K562 (cell line): ENCODE data around the gene DCTN2. TPM values are rescaled to one million over a fixed set of nuclear protein-coding genes. Genes with fewer than 3 reads are reported as not detected.

Experiments
- BMI1 ChIP-seq: fragments of 150-350 bp; IDR thresholded peaks from 2 replicates; pipeline ENCODE4 v1.6.1; 2014; ENCODE audit warnings: low read length
- CCAR2 ChIP-seq: fragments of 200-400 bp; formaldehyde crosslinking; IDR thresholded peaks from 2 replicates; pipeline ENCODE4 v1.6.1; 2017; ENCODE audit warnings: mild to moderate bottlenecking, low read depth, low read length
- CHD7 ChIP-seq: fragments of 200-600 bp; sonication (generic); IDR thresholded peaks from one replicate; pipeline ENCODE4 v1.6.1; 2012; ENCODE audit warnings: mild to moderate bottlenecking, low read depth, low read length, inconsistent platforms
- CSDE1 ChIP-seq, 2 experiments: fragments of 450-650 bp; IDR thresholded peaks; 2 replicates each; pipeline ENCODE4 v1.6.1; 2016; ENCODE audit warnings: mild to moderate bottlenecking in 1 of 2
- HNRNPH1 ChIP-seq: fragments of 200-400 bp; formaldehyde crosslinking; optimal IDR thresholded peaks from 2 replicates; pipeline ENCODE3; 2017; ENCODE audit warnings: low read depth, mild to moderate bottlenecking, low read length, moderate library complexity
- IFI16 ChIP-seq: fragments of 250-450 bp; sonication (Bioruptor Pico); IDR thresholded peaks from 2 replicates; pipeline ENCODE4 v2.1.2; 2022; ENCODE audit warnings: mild to moderate bottlenecking, inconsistent platforms
- L3MBTL2 ChIP-seq: fragments of 450-650 bp; IDR thresholded peaks from 2 replicates; pipeline ENCODE4 v1.6.1; 2016; ENCODE audit warnings: mild to moderate bottlenecking, moderate library complexity
- MAFF ChIP-seq: IDR thresholded peaks from 2 replicates; pipeline ENCODE4 v1.6.1; 2012; ENCODE audit warnings: low read length, improper control_type of control experiment
- MAX ChIP-seq: sonication (generic); formaldehyde crosslinking; IDR thresholded peaks from 2 replicates; pipeline ENCODE4 v1.9.0; 2022; ENCODE audit warnings: mild to moderate bottlenecking, missing genetic modification reagents
- MEF2A ChIP-seq: IDR thresholded peaks from 2 replicates; pipeline ENCODE4 v1.6.1; 2011; ENCODE audit warnings: low read depth, mild to moderate bottlenecking, low read length, moderate library complexity; ENCODE audit not compliant: control insufficient read depth
- MTA1 ChIP-seq: fragments of 450-650 bp; IDR thresholded peaks from 2 replicates; pipeline ENCODE4 v1.6.1; 2017; ENCODE audit warnings: borderline replicate concordance
- MYC ChIP-seq, 2 experiments: fragments of 250-450 bp in 1 of 2; sonication (Bioruptor Pico) in 1 of 2; IDR thresholded peaks; 2 replicates each; pipeline versions ENCODE4 v1.5.1 to v1.6.1; 2012 to 2021; ENCODE audit warnings: low read depth in 2 of 2, borderline replicate concordance in 1 of 2, improper control_type of control experiment in 1 of 2, low read length in 1 of 2, mild to moderate bottlenecking in 1 of 2, moderate library complexity in 1 of 2
- RBM34 ChIP-seq: fragments of 200-400 bp; formaldehyde crosslinking; IDR thresholded peaks from 2 replicates; pipeline ENCODE4 v1.6.1; 2018; ENCODE audit warnings: low read length, borderline replicate concordance; ENCODE audit not compliant: insufficient read depth
- SIN3A ChIP-seq, 2 experiments: fragments of 150-350 bp in 1 of 2; IDR thresholded peaks; 2 replicates each; pipeline ENCODE4 v1.6.1; 2011 to 2016; ENCODE audit warnings: borderline replicate concordance in 2 of 2, low read depth in 2 of 2, low read length in 2 of 2, mild to moderate bottlenecking in 2 of 2, moderate library complexity in 2 of 2; ENCODE audit not compliant: control insufficient read depth in 1 of 2
- SLC30A9 ChIP-seq: fragments of 250-450 bp; sonication (Bioruptor Pico); IDR thresholded peaks from 2 replicates; pipeline ENCODE4 v1.8.0; 2022; ENCODE audit warnings: mild to moderate bottlenecking, moderate library complexity
- TCF7L2 ChIP-seq: fragments of 150-350 bp; IDR thresholded peaks from 2 replicates; pipeline ENCODE4 v1.6.1; 2016; ENCODE audit warnings: low read depth, mild to moderate bottlenecking, low read length, moderate library complexity
- ZNF134 ChIP-seq: fragments of 250-450 bp; sonication (Bioruptor Pico); conservative IDR thresholded peaks from 2 replicates; pipeline ENCODE4 v1.4.0; 2020
- ZNF165 ChIP-seq: fragments of 250-450 bp; sonication (Bioruptor Pico); IDR thresholded peaks from 2 replicates; pipeline ENCODE4 v1.4.0; 2020; ENCODE audit warnings: borderline replicate concordance
- ZNF282 ChIP-seq: sonication (generic); formaldehyde crosslinking; IDR thresholded peaks from 2 replicates; pipeline ENCODE4 v1.8.1; 2023; ENCODE audit warnings: missing genetic modification reagents
- polyA plus RNA-seq, 8 experiments: library from polyadenylated mRNA; depleted of rRNA in 4 of 8; stranded (reverse) in 5 of 8; unstranded in 3 of 8; fragments of >200 nt; fragmentation: Nextera tagmentation in 2 of 8; fragmentation: Illumina TruSeq in 1 of 8; extraction: Ambion mirVana in 2 of 8; extraction: Trizol in 1 of 8; gene quantifications; 2 replicates each; pipeline versions ENCODE4 v1.2.1 to v1.2.3, GENCODE V29; 2011 to 2014; ENCODE audit warnings: inconsistent platforms in 1 of 8, missing spikeins in 1 of 8
- total RNA-seq, 7 experiments: library from RNA; depleted of rRNA in 6 of 7; stranded (reverse); fragments of >200 nt in 6 of 7; fragmentation: Illumina TruSeq in 2 of 7; extraction: Trizol in 2 of 7; gene quantifications; 2 replicates each; pipeline versions ENCODE4 v1.2.1 to v1.2.3, GENCODE V29; 2011 to 2021; ENCODE audit warnings: low replicate concordance in 1 of 7

DCTN2 gene
- total and polyA plus RNA-seq, 9 of the 15 experiments (the other 6 are each of a cell fraction or from before 2014, with no cell fraction given), result 43.6 to 270 (median 125) TPM

GRCh38 chr12:57552306-57552651, 5.3 kb upstream of the DCTN2 start (continued):
- TF ChIP-seq CHD7 (no peak), MTA1 (peak; percentile 36; the same call in 1 of the 2 replicates), HNRNPH1 (no peak), MYC (IDR thresholded peaks at IDR 0.05; ENCODE audit: low read depth, low read length) (no peak), MYC (CRISPR knock-in tag; IDR thresholded peaks at IDR 0.05; ENCODE audit: borderline replicate concordance, low read depth) (no peak), CSDE1 (IDR thresholded peaks at IDR 0.05) (no peak), IFI16 (CRISPR knock-in tag) (no peak), TCF7L2 (no peak), SLC30A9 (no peak), L3MBTL2 (no peak), ZNF165 (no peak), BMI1 (no peak), SIN3A (IDR thresholded peaks at IDR 0.05; ENCODE audit: borderline replicate concordance in 2 of 2, control insufficient read depth in 1 of 2, low read depth in 2 of 2, low read length in 2 of 2) (no peak), CCAR2 (no peak), MAX (CRISPR knock-in tag) (no peak), MEF2A (no peak), ZNF282 (CRISPR knock-in tag) (no peak), RBM34 (no peak), ZNF134 (CRISPR knock-in tag) (no peak), MAFF (no peak)
